Kidney epithelial cell (primary cell): ENCODE measurements around the gene ALDH1L2. TPM values are rescaled to one million over a fixed set of nuclear protein-coding genes. Genes with fewer than 3 reads are reported as not detected.

Experiments
- DNase-seq: peaks from one replicate; pipeline ENCODE4 v3.0.0-alpha.2; 2010; ENCODE audit warnings: low read depth
- H3K27me3 ChIP-seq: 2 replicates; pipeline ENCODE4 v1.6.0; 2011; ENCODE audit warnings: low read length; ENCODE audit not compliant: control insufficient read depth, insufficient read depth
- H3K36me3 ChIP-seq: 2 replicates; pipeline ENCODE4 v1.5.1; 2011; ENCODE audit warnings: low read length; ENCODE audit not compliant: control insufficient read depth, insufficient read depth
- H3K4me3 ChIP-seq: 2 replicates; pipeline ENCODE4 v1.5.1; 2011; ENCODE audit warnings: low read depth, mild to moderate bottlenecking, control low read depth, low read length
- total RNA-seq: library from RNA; depleted of rRNA; stranded (reverse); fragments of >200 nt; gene quantifications from 2 replicates; pipeline ENCODE4 v1.2.3, GENCODE V29; 2015
- TF ChIP-seq, protein P1 (sequence below): IDR thresholded peaks from 2 replicates; pipeline ENCODE4 v1.5.1; 2011; ENCODE audit warnings: mild to moderate bottlenecking, moderate library complexity, low read length, control low read depth, inconsistent platforms; ENCODE audit not compliant: insufficient read depth, poor library complexity, severe bottlenecking

Gene ALDH1L2
- total RNA-seq, 1 donor from 2014 or later = 15.0 TPM

DNA sequence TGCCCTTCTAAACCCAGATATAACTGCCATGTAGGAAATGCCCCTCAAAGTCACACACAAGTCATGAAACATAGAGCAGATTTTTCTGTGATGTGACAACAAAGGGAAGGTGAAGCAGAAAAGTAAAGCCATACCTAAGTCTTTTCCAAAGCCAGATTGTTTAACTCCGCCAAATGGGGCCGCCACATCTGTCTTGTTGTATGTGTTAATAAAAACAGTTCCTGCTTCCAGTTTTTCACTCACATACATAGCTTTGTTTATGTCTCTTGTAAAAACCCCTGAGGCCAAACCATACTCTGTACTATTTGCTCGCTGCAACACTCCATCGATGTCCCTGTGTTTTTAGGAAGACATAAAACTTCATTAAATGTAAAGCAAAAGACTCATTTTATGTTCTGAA lies 57.8 kb downstream of the ALDH1L2 start:
- no peaks in the 10 kb centered on the region for H3K27me3 ChIP-seq
- TF ChIP-seq, protein P1, sequence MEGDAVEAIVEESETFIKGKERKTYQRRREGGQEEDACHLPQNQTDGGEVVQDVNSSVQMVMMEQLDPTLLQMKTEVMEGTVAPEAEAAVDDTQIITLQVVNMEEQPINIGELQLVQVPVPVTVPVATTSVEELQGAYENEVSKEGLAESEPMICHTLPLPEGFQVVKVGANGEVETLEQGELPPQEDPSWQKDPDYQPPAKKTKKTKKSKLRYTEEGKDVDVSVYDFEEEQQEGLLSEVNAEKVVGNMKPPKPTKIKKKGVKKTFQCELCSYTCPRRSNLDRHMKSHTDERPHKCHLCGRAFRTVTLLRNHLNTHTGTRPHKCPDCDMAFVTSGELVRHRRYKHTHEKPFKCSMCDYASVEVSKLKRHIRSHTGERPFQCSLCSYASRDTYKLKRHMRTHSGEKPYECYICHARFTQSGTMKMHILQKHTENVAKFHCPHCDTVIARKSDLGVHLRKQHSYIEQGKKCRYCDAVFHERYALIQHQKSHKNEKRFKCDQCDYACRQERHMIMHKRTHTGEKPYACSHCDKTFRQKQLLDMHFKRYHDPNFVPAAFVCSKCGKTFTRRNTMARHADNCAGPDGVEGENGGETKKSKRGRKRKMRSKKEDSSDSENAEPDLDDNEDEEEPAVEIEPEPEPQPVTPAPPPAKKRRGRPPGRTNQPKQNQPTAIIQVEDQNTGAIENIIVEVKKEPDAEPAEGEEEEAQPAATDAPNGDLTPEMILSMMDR = no peak
- H3K4me3 ChIP-seq = no peak overlapping the region
- DNase-seq = no peak
- H3K36me3 ChIP-seq = no peaks in the 10 kb centered on the region

GRCh38 chr12:105025890-105026289 lies 58.4 kb downstream of the ALDH1L2 start:
- no peaks in the 10 kb centered on the region for H3K36me3 ChIP-seq
- TF ChIP-seq, protein P1 = no peak
- no peak overlapping the region for H3K4me3 ChIP-seq
- H3K27me3 ChIP-seq = no peaks in the 10 kb centered on the region
- no peak for DNase-seq

GRCh38 chr12:105024928-105025327 lies 59.3 kb downstream of the ALDH1L2 start:
- Histone ChIP-seq H3K4me3 (no peak overlapping the region), H3K36me3 (no peaks in the 10 kb centered on the region), H3K27me3 (no peaks in the 10 kb centered on the region)
- TF ChIP-seq, protein P1 = no peak
- DNase-seq = no peak

- Histone ChIP-seq H3K27me3 (no peaks in the 10 kb centered on the region), H3K4me3 (no peak overlapping the region), H3K36me3 (no peaks in the 10 kb centered on the region)
- TF ChIP-seq, protein P1 = no peak
- no peak for DNase-seq
These were observed 63.9 kb downstream of the ALDH1L2 start for GRCh38 chr12:105020241-105020962.

GRCh38 chr12:105018776-105019175 lies 65.5 kb downstream of the ALDH1L2 start:
- Histone ChIP-seq H3K36me3 (no peaks in the 10 kb centered on the region), H3K4me3 (no peak overlapping the region), H3K27me3 (no peaks in the 10 kb centered on the region)
- TF ChIP-seq, protein P1 = no peak
- DNase-seq = no peak

DNA sequence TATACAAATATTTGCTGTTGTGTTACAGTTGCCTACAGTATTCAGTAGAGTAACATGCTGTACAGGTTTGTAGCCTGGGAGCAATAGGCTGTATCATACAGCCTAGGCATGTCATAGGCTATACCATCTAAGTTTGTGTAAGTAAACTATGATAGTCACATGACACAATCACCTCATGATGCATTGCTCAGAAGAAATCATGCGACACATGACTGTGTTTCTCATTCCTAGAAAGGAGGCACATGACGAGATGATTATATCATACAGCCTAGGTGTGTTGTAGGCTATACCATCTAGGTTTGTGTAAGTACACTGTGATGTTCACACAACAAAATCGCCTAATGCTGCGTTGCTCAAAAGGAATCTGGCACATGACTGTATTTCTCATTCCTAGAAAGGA lies 66.2 kb downstream of the ALDH1L2 start:
- no peak for DNase-seq
- H3K4me3 ChIP-seq = no peak overlapping the region
- TF ChIP-seq, protein P1 = no peak
- no peaks in the 10 kb centered on the region for H3K36me3 ChIP-seq
- H3K27me3 ChIP-seq = no peaks in the 10 kb centered on the region
